Measurements from ENCODE around the gene TPST2.
A peak's percentile ranks its signal among the peaks of the same experiment; 100 is the strongest.

Gene TPST2

DNA sequence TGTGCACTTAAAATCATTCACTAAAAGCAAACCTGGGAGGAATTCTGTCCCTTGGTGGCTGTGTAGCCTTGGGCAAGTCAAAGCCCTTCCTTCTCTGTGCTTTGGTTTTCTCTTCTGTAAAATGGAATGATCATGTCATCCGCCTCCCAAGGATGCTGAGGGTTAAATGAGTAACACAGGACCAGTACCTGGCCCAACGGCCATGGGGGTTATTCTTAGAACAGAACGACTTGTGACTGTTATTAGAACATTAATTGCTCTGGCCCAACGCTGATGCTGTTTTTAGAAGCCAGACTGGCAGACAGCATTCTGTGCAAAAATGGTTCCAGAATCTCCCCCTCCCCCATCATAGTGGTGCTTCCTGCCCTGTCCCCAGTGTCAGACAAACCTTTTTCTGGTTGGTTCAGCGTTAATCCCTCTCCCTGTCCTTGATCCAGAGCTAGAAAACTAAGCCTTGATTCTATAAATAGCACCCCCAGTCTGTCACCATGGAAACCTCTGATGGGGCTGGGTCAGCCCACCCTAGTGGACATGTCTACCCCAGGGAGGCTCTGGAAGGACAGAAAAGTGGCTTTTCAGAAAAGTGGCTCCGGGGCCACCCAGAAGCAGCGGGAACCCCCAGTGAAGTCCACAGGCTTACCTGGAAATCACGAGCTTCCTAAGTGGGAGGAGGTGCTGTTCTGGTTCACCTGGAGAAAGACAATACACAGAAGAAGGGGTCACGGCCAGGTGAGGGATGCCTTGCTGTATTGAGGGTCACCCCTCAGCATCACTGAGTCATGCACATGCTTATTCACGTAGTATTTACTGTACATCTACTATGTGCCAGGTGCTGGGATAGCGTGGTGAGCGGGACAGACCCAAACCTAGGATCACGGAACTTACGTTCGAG lies 62.1 kb downstream of the TPST2 start:
- no peak for DNase-seq

DNA sequence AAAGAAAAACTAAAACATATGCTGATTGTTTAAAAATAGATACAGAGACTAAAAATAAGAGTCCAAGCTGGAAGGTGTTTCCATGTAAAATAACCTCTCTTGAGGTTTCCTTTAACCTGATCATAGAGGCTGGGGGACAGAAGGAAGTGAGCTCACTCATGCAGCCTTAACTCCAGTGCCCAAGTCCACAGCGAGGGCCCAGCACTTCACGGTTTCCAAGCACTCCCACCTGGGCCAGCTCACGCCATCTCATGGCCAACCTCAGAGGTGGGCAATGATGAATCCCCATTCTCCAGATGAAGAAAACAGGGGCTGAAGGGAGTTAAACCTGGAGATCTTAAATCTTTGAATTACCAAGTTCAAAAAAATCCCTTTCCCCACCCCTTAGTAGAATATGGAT lies 62.8 kb downstream of the TPST2 start:
- no peak for DNase-seq

GRCh38 chr22:26525946-26526564 lies 63.9 kb downstream of the TPST2 start:
- no peak for DNase-seq

- no peak for DNase-seq
These were observed 65.1 kb downstream of the TPST2 start for GRCh38 chr22:26524870-26525269.

DNA sequence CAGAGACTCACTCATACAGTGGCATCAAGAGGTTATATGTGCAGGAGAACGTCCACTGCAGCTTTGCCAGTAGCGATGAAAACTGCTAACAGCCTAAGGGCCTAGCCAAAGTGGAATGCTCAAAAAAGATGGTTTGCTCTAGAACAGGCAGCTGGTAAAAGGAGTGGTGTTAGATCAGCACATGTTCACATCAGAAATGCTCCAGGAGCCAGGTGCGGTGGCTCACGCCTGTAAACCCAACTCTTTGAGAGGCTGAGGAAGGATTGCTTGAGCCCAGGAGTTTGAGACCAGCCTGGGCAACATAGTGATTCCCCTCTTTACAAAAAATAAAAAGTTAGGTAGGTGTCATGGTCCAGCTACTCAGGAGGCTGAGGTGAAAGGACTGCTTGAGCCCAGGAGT lies 67.3 kb downstream of the TPST2 start:
- no peak for DNase-seq

DNA sequence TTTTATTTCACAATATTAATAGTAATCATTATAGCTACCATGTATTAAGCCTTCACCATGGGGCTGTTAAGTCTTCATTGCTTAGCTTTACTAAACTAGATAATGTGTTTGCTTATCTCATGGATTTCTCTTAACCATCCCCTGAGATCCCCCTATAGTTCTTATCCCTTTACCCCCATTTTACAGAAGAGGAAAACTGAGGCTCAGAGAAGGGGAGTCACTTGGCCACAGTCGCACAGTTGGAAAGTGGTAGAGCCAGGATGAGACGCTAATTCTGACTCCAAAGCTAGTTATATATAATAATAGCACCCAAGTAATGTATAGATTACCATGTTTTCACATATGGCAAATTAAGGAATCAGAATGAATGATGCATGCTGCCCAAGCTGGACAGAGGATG lies 67.9 kb downstream of the TPST2 start:
- DNase-seq: no peak

DNA sequence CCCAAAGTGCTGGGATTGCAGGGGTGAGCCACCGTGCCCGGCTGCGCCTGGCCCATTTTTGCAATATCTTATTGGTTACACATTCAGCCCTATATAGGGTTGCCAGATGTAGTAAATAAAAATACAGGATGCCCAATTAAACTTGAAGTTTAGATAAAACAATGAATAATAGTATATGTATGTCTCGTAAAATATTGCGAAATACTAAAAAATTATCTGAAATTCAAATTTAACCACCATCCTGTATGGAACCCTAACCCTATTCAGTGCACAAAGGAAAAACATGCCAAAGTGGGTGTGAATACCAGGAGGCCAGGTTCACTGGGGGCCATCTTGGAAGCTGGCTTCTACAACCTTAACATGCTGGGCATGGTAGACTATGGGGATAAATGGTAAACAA lies 72.5 kb downstream of the TPST2 start:
- no peak for DNase-seq

GRCh38 chr22:26516503-26516902 lies 73.4 kb downstream of the TPST2 start:
- DNase-seq: no peak

- DNase-seq: no peak
These were observed 74.0 kb downstream of the TPST2 start for GRCh38 chr22:26515931-26516330.

GRCh38 chr22:26514419-26515161 lies 75.3 kb downstream of the TPST2 start:
- DNase-seq: no peak

DNA sequence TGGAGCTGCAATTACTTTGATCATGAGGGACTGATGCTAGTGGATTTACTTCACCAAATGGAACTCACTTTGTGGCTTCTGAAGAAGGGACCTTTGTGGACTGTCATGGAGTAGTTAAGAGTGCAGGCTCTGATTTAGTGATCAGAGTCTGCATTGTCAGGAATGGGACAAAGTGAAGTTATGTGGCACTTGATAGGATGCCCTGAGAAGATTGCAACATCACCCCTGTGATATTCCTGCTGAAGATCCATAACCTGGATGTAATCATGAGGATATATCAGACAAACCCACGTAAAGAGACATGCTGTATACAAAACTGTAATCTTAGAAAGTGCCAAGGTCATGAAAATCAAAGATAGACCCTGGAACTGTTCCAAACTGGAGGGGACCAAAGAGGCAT lies 76.1 kb downstream of the TPST2 start:
- DNase-seq: no peak

DNA sequence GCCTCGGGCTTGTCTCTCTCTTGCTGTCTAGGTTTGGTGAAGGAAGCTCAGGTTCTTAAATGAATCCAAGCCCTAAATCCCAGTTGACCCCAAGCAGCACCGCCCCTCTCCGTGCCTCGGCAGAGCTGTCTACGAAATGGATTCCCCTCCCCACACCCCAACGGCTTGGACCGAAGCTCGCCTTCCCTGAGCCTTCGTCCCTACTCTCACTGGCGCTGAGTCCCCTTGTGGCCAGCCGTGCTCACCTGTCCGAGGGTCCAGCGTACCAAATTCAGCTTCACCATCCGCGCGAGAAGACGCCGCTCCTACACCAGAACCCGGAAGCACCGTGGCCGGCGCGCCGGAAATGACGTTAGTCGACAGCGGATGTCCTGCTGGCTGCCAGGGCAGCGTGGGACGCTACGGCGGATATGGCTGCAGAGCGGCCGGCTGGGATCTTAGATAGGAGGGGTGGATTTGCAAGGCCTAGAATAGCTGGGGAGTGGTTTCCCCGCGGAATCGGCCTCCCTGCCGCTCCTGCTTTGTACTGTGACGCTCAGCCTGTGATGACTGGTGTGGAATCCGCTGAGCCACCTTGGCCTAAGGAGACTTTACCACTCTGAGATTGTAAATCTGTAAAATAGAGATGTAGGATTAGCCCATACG lies 77.7 kb downstream of the TPST2 start, which contains the start of gene TFIP11:
Gene TFIP11, minus strand, starts transcription at position 325 of the 645 bp plus-strand sequence. CDS start 2,201 bp downstream, outside the sequence.
- peak; percentile 54 to 60 for DNase-seq

DNA sequence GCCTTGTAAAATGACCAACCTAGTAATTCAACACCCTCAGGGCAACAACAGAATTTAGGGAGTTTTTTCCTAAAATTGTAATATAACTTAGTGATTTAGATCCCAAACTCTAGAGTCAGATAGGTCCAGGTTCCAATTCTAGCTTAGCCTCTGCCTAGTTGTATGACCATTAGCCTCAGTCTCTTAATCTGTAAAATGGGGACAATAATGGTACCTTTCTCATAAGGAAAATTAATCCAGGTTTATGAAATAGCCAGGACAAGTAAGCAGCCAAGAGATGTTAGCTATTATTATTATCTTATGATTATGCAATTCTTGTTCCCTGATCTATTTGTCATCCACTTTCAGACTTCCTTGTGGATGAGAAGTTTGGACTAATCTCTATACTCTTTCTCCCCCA lies 81.8 kb downstream of the TPST2 start:
- DNase-seq: no peak

DNA sequence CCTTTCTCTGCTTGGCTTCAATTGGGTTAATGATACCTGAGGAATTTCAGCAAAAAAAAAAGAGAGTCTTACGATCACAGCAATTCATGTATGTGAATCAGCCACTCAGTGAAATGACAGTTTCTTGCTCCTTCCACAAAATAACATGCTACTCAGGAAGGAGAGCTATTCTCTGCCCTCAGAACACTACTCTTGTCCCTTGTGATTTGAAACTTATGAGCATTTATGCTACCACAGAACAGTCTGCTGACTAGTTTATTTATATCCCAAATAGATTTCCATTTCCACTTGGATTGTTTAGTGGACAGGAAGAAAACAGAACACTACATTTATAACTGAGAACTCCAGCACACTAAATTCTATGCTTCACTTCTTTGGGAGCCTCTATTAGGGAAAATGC lies 86.2 kb downstream of the TPST2 start:
- DNase-seq: no peak

DNA sequence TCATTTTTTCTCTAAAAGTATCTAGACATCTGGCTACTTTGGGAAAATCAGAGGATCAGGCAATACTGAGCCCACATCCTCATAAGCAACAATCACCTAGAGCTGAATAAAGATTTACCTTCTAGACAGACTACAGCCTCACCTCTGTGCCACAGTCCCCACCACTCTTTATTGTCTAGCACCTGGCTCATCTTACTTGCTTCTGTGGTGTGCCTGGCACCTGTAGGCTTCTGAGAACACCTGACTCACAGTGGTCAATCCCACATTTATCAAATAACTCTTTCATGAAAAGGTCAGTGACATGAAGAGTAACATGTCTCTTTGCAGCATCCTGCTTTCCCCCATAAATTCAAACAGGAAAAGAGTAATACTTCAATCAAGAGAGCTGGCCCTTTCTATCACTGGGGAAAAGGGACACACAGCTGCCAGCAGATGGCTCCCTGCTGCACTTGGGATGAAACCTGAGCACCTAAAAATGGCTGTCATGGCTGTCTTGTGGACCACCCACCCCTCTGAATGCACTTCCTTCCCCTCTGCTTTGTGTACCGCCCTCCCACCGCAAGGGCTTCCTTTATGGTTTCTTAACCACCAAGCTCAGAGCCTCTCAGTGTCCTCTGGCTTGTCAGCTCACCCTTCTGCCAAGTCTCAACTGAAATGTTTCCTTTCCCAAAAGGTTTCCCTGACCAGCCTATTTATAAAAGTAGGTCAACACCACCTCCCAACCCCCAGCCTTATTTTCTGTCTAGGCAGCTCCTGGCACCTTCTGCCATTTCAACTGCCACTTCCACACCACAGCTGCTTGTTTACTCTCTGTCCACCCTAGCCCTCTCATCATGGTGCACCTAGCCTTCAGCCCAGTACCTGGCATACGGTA lies 87.0 kb downstream of the TPST2 start:
- no peak for DNase-seq

DNA sequence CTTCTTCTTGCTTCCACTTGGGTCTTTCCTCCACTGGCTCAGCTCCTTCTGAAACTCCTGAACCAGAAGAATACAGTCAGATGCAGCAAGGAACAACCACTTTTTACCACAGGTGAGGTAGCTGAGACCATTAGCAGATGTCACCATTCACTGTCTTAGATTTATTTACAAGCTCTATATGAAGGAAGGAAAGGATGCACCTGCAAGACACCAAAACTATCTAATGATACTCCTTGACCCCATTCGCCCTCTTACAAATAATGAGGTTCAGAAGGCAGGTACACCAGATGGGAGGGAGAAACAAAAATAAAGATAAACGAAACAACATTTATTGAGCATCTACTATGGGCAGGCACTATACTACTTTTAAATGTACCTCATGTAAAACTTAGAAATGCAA lies 87.9 kb downstream of the TPST2 start:
- DNase-seq: no peak

GRCh38 chr22:26499188-26499703 lies 90.7 kb downstream of the TPST2 start:
- DNase-seq: no peak

- DNase-seq: no peak
These were observed 93.5 kb downstream of the TPST2 start for GRCh38 chr22:26496456-26496855.

- no peak for DNase-seq
These were observed 95.4 kb downstream of the TPST2 start for GRCh38 chr22:26494506-26494905.

GRCh38 chr22:26492220-26492619 lies 97.7 kb downstream of the TPST2 start:
- no peak for DNase-seq

GRCh38 chr22:26489447-26490036 lies 100.4 kb downstream of the TPST2 start:
- DNase-seq: no peak

All from NCI-H187 (cell line).